GM12892 (cell line): ENCODE measurements around the gene SMYD3.

ENCODE experiments used
- POLR2A ChIP-seq: IDR thresholded peaks from 2 replicates; pipeline ENCODE4 v1.6.1; 2011; ENCODE audit warnings: low read depth, low read length, control low read depth
- POLR2AphosphoS5 ChIP-seq: IDR thresholded peaks from 2 replicates; pipeline ENCODE4 v1.6.1; 2011; ENCODE audit warnings: low read depth, low read length, control low read depth
- TAF1 ChIP-seq: IDR thresholded peaks from 2 replicates; pipeline ENCODE4 v1.6.1; 2011; ENCODE audit warnings: low read depth, mild to moderate bottlenecking, control low read depth, low read length, borderline replicate concordance

DNA sequence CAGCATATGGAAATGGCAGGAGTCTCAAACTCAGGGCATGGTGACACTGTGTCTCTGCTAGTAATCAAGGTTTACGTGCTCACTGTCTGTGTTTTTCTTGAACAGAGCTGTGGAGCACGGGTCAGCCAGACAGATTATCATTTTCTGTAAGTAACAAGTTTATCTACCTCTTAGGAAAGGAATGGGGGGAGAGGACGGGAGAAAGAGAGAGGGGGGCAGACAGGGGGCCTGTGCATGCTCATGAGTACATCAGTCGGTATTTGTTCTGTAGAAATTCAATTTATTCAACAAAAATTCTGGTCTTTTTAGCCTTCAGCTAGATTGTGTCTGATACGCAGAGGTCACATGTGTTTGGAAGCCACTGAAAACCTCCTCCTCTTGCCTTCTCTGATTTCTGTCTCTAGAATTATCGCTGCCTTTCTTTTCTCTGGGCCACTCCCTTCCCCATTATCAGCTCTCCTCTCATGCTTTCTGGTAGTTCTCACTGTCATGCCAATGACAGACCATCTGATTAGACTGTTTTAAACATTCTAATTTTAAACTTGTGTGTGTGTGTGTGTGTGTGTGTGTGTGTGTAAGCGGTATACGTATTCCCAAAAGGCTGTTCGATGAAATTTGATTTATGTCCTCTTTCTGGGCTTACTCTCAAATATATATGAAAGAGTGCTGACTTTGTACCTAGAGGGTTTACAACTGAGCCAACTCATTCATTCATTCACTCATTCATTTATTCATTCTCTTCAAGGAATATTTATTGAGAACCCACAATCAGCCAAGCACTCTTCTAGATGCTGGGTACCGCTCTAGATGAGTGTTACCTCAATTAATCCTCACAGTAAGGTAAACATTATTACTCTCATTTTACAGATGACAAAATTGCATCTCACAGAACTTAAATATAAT is 715.4 kb downstream of the SMYD3 start:
- TF ChIP-seq TAF1 = no peak
- TF ChIP-seq POLR2A = no peak
- TF ChIP-seq POLR2AphosphoS5 = no peak
